Measurements from ENCODE around the gene SFRP5.

Gene SFRP5

DNA sequence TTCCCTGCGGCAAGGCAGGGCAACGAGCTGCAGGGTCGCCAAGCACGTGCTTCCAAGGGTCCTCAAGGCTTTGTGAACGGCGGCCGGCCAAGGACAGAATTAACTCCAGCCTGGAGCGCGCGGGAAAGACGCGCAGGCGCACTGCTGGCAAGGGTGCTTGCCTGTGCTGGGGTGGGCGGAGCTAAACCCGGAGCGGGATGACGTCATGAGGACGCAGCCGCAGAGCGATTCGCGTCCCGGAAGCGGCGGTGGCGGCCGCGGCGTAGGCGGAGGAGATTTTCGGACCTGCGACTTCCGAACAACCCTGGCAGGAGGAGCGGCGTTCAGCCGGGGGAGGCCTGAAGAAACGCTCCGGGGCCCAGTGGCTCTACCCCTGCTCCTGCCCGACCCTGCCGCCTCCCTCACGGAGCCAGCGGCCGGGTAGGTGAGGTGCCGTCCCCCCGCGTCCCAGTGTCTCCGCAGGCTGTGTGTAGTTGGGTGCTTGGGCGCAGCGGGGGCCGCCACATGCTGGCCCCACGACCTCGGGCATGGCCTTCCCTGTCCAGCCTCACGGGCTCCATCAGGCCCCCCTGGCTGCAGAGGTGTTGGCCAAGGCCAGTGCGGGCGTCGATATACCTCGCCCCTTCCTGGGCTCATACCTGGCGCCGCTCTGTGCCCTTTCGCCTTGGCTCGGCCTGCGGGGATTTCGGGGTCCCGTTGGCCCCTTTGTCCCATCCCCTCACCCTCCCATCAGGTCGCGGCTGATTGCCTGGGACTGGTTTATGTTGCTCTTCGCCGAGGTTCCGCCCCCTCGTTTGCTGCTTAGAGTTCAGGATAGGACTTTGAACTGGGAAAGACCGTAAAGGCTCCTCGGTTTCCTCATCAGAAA lies 34.7 kb downstream of the SFRP5 start, which contains the start of gene ZFYVE27:
ZFYVE27 (plus strand) TSS at position 227 of the 868 bp plus-strand sequence. CDS start 1,350 bp downstream, outside the sequence.
- DNase-seq (ENCODE audit: low read depth in 3 of 3), result peak; percentile 91 to 98 (median 92)

DNA sequence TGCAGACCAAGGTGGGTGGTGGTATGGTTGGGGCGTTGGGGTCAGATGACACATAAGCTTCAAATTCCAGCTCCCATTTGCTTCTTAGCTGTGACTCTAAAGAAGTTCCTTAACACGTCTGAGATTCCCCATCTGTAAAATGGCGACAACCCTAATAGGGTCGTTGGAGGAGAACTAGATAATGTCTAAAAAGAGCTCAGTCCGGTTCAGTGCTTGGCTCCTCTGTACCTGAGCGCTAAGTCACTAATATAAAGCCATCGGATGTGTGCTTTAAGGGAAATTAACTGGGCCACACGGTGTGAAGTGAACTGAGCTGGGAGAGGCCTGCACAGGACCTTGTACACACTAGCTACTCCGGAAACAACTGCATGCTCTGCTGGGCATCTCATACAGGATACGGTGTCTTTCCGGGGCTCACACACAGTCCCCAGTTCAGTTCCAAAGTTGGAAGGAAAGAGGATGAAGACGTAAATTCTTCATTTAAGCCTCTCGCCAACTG lies 35.3 kb downstream of the SFRP5 start:
- no peak for DNase-seq (ENCODE audit: low read depth in 3 of 3)

DNA sequence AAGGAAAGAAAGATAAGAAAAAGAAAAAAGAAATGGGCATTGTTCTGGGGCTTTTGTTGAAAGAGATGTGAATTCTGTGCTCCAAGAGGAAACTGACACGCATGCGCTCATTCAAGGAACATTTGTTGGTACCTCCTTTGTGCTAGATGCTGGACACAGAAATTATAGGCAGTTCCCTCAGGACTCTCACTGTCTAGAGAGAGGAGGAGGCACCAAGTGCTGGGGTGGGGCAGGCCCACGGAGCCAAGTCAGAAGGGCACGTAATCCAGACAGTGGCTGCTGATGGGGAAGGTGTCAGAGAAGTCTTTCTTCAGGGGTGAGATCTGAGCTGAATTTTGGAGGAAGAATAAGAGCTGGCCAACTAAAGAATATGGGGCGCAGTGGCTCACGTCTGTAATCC lies 37.8 kb downstream of the SFRP5 start:
- DNase-seq (ENCODE audit: low read depth in 3 of 3), result no peak

DNA sequence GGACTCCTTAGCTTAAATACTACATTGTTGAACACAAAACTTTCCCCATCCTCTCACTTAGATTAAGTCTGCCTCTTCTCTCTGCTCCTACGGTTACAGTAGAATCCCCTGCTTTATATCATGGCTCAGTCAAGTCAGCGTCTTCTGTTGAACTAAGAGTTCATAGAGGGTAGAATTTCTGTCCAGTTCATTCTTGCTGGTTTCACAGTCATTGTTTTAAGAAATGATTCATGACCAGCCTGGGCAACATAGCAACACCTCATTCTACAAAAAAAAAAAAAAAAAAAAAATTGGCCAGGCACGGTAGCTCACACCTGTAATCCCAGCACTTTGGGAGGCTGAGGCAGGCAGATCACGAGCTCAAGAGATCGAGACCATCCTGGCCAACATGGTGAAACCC lies 38.5 kb downstream of the SFRP5 start:
- no peak for DNase-seq (ENCODE audit: low read depth in 3 of 3)

DNA sequence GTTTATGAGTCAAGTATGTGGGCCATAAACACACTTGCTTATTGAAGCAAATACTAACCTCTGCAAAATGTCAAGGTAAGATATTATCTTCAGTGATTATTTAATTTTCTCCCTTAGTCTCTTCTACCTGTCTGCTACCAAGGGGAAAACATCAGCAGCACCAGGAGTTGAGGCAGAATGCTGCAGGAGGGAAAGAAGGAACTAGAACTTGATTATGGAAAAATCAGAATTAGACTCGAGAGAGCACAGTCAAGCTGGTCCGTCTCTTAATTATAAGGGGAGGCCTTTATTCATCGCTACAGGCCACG lies 39.8 kb downstream of the SFRP5 start:
- DNase-seq (ENCODE audit: low read depth in 3 of 3), result no peak

DNA sequence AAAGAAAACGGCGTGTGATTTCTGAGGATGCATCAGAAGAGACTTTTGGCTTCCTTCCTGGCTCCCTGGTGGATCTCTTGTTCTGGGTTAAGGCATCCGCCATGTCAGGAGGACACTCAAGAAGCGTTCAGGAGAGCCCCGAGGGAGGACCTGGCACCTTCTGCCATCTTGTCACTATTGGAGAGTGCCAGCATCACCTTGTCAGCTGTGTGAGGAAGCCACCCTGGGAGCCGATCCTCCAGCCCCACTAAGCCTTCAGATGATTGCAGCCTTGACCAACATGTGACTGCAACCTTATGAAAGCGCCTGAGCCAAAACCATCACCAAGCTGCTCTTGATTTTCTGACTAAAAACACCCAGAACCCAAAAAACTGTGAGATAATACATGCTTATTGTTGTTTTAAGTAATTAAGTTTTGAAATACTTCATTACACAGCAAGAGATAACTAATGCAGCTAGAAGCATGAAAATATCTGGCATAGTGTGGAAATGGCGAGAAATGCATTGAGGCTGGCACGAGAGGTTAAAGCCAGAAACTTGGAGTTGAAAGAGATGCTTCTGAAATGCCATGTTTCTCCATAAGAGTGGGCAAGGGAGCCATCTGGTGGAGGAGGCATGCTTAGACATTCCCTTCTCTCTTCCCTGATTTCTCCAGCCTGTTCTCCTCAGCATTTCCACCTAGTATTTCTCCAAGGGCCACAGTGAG lies 40.3 kb downstream of the SFRP5 start:
- DNase-seq (ENCODE audit: low read depth in 3 of 3), result peak in 1 of 3 experiments; percentile 29

DNA sequence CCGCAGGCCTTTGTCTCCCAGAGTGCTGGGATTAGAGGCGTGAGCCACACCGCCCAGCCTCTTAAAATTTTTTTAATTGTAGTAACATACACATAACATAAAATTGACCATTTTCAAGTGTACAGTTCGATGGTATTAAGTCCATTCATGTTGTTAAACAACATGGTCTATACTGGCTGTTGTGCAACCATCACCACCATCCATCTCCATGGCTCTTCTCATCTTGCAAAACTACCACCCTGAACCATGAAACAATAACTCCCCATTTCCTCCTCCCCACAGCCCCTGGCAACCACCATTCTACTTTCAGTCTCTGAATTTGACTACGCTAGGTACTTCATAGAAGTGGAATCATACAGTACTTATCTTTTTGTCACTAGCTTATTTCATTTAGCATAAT lies 42.8 kb downstream of the SFRP5 start:
- no peak for DNase-seq (ENCODE audit: low read depth in 3 of 3)

DNA sequence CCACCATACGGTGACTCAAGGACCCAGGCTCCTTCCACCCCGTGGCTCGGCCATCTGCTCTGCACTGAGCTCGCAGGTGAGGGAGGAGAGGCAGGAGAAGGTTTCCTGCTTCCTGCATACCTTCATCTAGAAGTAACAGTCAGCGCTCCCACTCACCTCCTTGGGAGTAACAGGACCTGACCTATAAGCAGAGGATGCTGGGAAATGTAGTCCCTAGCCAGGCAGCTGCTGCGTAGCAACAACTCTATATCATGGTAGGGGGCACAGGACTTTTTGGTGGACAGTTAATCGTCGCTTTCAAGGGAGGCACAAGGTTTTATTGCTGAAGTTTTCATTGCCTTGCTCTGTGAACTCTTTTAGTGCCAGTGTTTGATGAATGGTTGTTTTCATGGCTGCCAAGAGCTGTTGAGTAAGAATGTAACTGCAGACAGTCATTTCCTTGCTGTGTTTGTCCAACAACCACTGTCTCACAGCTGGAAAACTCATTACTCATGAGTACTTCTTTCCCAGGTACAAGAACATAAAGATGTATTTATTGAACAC lies 45.1 kb downstream of the SFRP5 start:
- DNase-seq (ENCODE audit: low read depth in 3 of 3), result no peak

DNA sequence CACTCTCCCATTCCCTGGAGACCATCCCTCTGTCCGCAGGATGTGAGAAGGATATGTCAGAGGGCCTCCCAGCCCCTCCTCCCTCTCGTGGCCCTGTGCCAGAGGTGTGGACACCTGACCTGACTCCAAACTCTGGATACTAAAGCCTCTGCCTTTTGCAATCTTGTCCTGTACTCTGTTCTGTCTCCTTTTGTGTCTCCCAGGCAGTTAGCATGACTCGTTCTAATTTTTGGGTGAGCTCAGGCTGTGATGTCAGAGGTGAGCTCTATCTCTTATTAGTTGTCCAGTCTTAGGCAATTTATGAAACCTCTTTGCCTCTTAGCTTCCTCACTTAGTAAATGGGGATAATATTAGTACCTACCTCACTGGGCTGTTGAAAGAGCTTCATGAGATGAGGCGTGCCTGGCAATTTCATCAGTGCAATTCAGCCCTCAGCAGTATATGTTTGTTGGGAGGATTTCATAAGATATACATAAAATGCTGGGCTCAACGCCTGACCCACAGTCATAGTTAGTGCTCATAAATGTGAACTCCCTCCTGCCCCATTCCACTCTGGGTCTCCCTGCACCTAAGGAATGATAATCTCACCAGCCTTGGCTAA lies 47.4 kb downstream of the SFRP5 start:
- DNase-seq (ENCODE audit: low read depth in 3 of 3), result no peak

DNA sequence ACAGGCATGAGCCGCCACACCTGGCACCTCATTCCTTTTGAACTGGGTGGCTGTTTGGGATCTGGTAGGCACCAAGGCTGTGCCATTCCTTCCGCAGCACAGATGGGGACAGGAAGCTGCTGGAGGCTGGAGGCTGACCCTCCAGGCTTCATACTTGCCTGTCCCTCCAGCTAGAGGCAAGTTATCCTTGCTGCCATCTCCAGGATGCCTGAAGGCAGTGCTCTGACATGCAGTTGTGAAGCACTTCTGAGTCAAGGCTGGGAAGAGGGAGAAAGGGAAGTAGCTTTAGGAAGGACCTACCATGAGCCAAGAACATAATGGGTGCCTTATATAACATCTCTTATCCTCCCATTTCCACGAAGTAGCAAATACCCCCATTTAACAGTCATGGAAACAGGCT lies 48.8 kb downstream of the SFRP5 start:
- DNase-seq (ENCODE audit: low read depth in 3 of 3), result no peak

DNA sequence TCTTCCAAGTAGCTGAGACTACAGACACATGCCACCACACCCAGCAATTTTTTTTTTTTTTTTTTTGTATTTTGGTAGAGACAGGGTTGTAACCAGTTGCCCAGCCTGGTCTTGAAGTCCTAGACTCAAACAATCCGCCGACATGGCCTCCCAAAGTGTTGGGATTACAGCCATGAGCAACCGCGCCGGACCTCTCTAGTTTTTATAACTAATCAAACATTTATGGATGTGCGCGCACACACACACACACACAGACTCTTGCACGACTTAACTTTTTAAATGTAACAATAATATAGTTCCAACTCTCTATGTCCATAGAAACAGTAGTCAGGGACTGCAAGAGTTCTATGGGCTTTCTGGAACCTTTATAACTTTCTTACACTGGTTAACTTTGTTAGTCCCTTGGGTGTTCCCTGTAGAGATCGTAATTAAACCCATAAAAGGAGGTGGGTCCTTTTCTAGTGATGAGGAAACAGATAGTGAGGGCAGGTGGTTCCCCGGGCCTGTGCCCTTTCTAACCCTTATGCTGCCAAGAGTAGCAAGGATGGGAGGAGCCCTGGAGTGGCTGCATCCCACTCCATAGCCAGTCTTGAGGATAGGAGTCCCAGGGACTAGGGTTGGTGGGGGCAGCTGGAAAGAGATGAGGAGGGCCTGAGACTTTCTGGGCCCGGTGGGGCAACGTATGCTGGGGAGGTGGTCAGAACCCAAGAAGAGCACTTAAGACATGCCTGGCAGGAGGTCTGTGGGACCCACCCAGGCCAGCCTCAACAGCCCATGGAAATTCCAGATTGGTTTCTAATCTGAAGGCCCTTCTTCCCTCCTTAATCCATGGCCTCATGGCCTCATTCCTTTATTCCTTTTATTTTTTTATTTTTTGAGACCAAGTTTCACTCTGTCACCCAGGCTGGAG lies 49.7 kb downstream of the SFRP5 start:
- DNase-seq (ENCODE audit: low read depth in 3 of 3), result no peak

DNA sequence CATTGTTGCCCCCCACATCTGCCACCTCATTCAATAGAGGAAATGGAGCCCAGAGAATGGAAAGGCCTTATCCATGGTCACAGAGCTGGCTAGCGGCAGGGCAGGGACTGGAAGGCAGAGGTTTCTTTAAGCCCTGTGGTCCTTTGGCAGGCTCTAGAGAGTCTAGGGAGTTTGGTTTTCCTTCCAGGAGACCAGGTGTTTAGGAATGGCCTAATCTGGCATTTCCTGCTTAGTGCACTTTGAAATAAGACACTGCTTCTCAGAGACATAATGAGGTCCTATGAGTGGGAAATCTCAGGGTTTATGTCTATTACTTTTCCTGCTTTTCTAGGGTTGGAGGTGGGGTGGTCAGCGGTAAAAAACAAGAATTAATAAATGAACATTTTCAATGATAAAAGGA lies 52.2 kb downstream of the SFRP5 start:
- no peak for DNase-seq (ENCODE audit: low read depth in 3 of 3)

DNA sequence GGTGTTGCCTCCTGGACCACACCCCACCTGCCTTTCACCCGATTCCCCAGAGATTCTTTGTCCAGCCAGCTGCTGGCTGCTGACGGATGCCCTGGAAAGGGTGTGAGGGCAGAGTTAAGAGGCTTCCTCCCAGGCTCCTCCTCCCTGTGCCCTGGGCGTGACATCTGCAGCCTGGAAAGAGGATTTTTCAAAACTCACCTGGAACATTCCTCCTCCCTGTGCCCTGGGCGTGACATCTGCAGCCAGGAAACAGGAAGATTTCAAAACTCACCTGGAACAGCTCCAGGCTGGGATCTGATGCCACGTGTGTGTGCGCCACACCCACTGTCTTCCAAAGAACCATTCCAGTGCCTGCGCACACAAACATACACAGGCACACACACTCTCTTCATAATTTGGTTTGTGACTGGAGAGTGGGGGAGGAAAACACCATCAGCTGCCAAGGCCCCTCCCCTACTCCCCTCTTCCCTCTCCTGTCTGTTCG lies 53.1 kb downstream of the SFRP5 start:
- no peak for DNase-seq (ENCODE audit: low read depth in 3 of 3)

DNA sequence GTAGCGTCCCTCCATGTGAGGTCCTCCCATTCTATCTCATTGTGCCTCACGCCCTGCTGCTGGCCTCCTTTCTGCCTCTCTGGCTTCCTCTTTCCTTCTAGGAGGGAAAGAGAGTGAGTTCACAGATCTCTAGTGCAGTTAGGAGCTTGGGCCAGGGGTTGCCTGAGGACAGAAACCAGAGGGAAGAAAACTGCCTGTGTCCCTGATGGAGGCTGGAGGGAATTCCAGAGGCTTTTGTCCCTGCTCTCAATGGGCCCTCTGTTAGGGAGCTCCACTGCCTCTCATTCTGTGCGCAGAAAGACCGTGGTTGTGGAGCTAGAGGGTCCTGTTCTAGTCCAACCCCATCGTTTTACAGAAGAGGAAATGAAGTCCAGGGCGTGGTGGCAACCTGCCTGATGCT lies 53.6 kb downstream of the SFRP5 start:
- no peak for DNase-seq (ENCODE audit: low read depth in 3 of 3)

DNA sequence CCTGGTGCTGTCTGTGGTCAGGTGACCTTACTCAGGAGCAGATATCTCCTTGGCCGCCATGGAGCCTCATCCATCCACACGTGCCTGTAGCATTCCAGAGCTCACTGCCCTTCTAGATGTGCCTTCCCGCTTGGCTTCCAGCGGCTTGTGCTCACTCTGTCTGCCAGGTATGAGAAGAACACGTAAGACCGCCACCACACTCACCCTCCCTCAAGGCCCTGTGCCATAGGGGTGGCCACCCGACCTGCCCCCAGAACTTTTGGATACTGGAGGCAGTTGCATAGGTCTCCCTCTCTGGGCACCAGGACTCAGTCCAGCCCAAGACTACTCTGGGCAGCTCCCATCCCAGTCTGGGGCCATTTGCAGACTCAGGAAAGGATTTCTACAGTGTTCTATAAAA lies 54.2 kb downstream of the SFRP5 start:
- no peak for DNase-seq (ENCODE audit: low read depth in 3 of 3)
